ENCODE measurements around the gene ZAR1L. TPM values are rescaled to one million over a fixed set of nuclear protein-coding genes. Genes with fewer than 3 reads are reported as not detected.

The ZAR1L gene
- polyA plus RNA-seq, 1 donor from 2014 or later: not detected

DNA sequence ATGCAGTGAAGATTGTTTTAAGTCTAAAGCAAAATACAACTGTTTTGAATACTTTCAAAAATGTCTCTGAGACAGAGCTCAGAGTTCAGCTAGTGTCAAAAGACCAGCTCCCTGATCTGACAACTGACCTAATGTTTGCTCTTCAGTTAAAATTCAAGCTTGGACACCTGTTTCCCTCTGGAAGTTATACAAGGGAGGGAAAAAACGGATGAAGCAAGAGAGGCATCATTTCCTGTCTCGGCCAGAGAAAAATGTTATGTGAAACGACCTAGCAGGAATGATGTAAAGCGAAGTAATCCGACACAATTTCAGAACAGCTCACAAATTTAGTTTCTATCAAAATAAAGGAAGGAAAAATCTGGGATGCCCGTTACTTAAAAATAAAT lies 59.4 kb downstream of the ZAR1L start:
- H3K4me2 ChIP-seq (ENCODE audit: low read length): no peak overlapping the region
- TF ChIP-seq, protein P1, sequence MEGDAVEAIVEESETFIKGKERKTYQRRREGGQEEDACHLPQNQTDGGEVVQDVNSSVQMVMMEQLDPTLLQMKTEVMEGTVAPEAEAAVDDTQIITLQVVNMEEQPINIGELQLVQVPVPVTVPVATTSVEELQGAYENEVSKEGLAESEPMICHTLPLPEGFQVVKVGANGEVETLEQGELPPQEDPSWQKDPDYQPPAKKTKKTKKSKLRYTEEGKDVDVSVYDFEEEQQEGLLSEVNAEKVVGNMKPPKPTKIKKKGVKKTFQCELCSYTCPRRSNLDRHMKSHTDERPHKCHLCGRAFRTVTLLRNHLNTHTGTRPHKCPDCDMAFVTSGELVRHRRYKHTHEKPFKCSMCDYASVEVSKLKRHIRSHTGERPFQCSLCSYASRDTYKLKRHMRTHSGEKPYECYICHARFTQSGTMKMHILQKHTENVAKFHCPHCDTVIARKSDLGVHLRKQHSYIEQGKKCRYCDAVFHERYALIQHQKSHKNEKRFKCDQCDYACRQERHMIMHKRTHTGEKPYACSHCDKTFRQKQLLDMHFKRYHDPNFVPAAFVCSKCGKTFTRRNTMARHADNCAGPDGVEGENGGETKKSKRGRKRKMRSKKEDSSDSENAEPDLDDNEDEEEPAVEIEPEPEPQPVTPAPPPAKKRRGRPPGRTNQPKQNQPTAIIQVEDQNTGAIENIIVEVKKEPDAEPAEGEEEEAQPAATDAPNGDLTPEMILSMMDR (IDR thresholded peaks at IDR 0.05; ENCODE audit: poor library complexity, severe bottlenecking): no peak
- TF ChIP-seq, protein P2, sequence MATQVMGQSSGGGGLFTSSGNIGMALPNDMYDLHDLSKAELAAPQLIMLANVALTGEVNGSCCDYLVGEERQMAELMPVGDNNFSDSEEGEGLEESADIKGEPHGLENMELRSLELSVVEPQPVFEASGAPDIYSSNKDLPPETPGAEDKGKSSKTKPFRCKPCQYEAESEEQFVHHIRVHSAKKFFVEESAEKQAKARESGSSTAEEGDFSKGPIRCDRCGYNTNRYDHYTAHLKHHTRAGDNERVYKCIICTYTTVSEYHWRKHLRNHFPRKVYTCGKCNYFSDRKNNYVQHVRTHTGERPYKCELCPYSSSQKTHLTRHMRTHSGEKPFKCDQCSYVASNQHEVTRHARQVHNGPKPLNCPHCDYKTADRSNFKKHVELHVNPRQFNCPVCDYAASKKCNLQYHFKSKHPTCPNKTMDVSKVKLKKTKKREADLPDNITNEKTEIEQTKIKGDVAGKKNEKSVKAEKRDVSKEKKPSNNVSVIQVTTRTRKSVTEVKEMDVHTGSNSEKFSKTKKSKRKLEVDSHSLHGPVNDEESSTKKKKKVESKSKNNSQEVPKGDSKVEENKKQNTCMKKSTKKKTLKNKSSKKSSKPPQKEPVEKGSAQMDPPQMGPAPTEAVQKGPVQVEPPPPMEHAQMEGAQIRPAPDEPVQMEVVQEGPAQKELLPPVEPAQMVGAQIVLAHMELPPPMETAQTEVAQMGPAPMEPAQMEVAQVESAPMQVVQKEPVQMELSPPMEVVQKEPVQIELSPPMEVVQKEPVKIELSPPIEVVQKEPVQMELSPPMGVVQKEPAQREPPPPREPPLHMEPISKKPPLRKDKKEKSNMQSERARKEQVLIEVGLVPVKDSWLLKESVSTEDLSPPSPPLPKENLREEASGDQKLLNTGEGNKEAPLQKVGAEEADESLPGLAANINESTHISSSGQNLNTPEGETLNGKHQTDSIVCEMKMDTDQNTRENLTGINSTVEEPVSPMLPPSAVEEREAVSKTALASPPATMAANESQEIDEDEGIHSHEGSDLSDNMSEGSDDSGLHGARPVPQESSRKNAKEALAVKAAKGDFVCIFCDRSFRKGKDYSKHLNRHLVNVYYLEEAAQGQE (IDR thresholded peaks at IDR 0.05; ENCODE audit: borderline replicate concordance): no peak
- TF ChIP-seq EZH2 (IDR thresholded peaks at IDR 0.05; ENCODE audit: borderline replicate concordance, insufficient read depth, low read length, poor library complexity, severe bottlenecking): no peak
- TF ChIP-seq POLR2AphosphoS5 (IDR thresholded peaks at IDR 0.05): no peak
- TF ChIP-seq EP300 (conservative IDR thresholded peaks at IDR 0.05; ENCODE audit: poor library complexity, severe bottlenecking): no peak
- no peak for TF ChIP-seq RAD21 (conservative IDR thresholded peaks at IDR 0.05)
- no peak for TF ChIP-seq MXI1 (conservative IDR thresholded peaks at IDR 0.05; ENCODE audit: poor library complexity, severe bottlenecking)
- TF ChIP-seq TAF1 (IDR thresholded peaks at IDR 0.05; ENCODE audit: low read depth): no peak
- TF ChIP-seq SMC3 (conservative IDR thresholded peaks at IDR 0.05; ENCODE audit: poor library complexity): no peak
- no peaks in the 10 kb centered on the region for H3K27me3 ChIP-seq (ENCODE audit: insufficient read depth, low read depth, low read length)
- H3K27ac ChIP-seq (ENCODE audit: low read length): no peak overlapping the region
- H3K9ac ChIP-seq (ENCODE audit: low read length): no peak overlapping the region
- no peak overlapping the region for H3K4me3 ChIP-seq (ENCODE audit: low read length)
- no peaks in the 10 kb centered on the region for H3K9me3 ChIP-seq (ENCODE audit: low read length)
- H3K79me2 ChIP-seq (replicated peaks; ENCODE audit: insufficient read depth, low read length): no peaks in the 10 kb centered on the region
- H3K36me3 ChIP-seq (ENCODE audit: insufficient read depth, low read length): peaks cover 16% of the 10 kb centered on the region
- no peaks in the 10 kb centered on the region for H4K20me1 ChIP-seq (ENCODE audit: insufficient read depth)
- H3K9me2 ChIP-seq (ENCODE audit: insufficient read depth, low read length): no peaks in the 10 kb centered on the region
- H3F3A ChIP-seq (ENCODE audit: insufficient read depth, low read length, poor library complexity, severe bottlenecking): no peaks in the 10 kb centered on the region
- no peak overlapping the region for H2AFZ ChIP-seq (ENCODE audit: low read depth, low read length)

DNA sequence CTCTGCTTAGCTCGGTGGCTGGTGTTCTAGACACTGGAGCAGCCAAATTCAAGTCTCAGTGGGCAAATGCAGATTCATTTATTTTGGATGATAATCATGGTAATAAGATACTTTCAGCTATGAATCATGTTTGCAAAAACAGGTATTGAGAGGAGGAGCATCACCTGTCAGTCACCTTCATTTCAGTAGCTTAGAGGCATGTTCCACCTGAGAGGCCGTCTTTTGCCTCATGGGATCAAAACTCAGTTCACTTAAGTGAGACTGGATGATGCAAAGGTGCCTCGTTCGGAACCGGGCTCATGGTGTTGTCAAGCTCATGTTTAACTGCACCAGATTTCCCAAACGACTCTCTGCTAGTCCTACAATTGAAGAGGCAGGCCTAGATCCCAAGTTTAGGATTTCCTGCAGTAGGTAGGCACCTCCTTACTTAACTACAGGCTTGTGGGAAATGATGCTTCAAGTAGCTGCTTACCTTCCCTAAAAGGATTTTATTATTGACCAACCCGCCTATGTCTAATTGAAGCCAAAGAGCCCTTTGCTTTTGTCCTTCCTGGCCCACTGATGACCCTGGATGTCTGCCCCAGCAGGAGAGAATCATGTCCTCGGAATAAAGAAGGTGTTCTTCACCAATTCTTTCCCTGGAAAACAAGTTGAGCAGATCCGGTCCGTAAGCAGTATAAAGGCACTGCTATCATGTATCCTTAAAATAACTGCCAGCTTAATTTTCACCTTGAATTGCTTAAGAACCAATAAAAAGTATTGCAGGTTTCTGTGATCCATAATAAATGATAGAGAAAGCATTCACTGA lies 60.0 kb downstream of the ZAR1L start:
- no peak for TF ChIP-seq SMC3 (conservative IDR thresholded peaks at IDR 0.05; ENCODE audit: poor library complexity)
- TF ChIP-seq MXI1 (conservative IDR thresholded peaks at IDR 0.05; ENCODE audit: poor library complexity, severe bottlenecking): no peak
- no peak for TF ChIP-seq EZH2 (IDR thresholded peaks at IDR 0.05; ENCODE audit: borderline replicate concordance, insufficient read depth, low read length, poor library complexity, severe bottlenecking)
- no peak for TF ChIP-seq RAD21 (conservative IDR thresholded peaks at IDR 0.05)
- TF ChIP-seq, protein P1 (IDR thresholded peaks at IDR 0.05; ENCODE audit: poor library complexity, severe bottlenecking): no peak
- TF ChIP-seq, protein P2 (IDR thresholded peaks at IDR 0.05; ENCODE audit: borderline replicate concordance): no peak
- TF ChIP-seq POLR2AphosphoS5 (IDR thresholded peaks at IDR 0.05): no peak
- TF ChIP-seq EP300 (conservative IDR thresholded peaks at IDR 0.05; ENCODE audit: poor library complexity, severe bottlenecking): no peak
- TF ChIP-seq TAF1 (IDR thresholded peaks at IDR 0.05; ENCODE audit: low read depth): no peak
- Histone ChIP-seq H3K79me2 (replicated peaks; ENCODE audit: insufficient read depth, low read length) (no peaks in the 10 kb centered on the region), H3K9ac (ENCODE audit: low read length) (no peak overlapping the region), H3K4me2 (ENCODE audit: low read length) (no peak overlapping the region), H3K27me3 (ENCODE audit: insufficient read depth, low read depth, low read length) (no peaks in the 10 kb centered on the region), H3K4me3 (ENCODE audit: low read length) (no peak overlapping the region), H4K20me1 (ENCODE audit: insufficient read depth) (no peaks in the 10 kb centered on the region), H3K9me2 (ENCODE audit: insufficient read depth, low read length) (no peaks in the 10 kb centered on the region), H3F3A (ENCODE audit: insufficient read depth, low read length, poor library complexity, severe bottlenecking) (no peaks in the 10 kb centered on the region), H3K36me3 (ENCODE audit: insufficient read depth, low read length) (peaks cover 21% of the 10 kb centered on the region), H2AFZ (ENCODE audit: low read depth, low read length) (no peak overlapping the region), H3K27ac (ENCODE audit: low read length) (no peak overlapping the region), H3K9me3 (ENCODE audit: low read length) (no peaks in the 10 kb centered on the region)

Data from neural cell (in vitro differentiated cells).